ENCODE results near the gene ZNF554. TPM values are rescaled to one million over a fixed set of nuclear protein-coding genes. Genes with fewer than 3 reads are reported as not detected.
"Not testable (repeated sequence)": the region's sequence is repeated elsewhere in the genome, so short reads cannot be mapped to it uniquely, and the experiment has no call there.

ZNF554 gene
- total RNA-seq, 2 donors from 2014 or later: 4.1 to 4.3 TPM

DNA sequence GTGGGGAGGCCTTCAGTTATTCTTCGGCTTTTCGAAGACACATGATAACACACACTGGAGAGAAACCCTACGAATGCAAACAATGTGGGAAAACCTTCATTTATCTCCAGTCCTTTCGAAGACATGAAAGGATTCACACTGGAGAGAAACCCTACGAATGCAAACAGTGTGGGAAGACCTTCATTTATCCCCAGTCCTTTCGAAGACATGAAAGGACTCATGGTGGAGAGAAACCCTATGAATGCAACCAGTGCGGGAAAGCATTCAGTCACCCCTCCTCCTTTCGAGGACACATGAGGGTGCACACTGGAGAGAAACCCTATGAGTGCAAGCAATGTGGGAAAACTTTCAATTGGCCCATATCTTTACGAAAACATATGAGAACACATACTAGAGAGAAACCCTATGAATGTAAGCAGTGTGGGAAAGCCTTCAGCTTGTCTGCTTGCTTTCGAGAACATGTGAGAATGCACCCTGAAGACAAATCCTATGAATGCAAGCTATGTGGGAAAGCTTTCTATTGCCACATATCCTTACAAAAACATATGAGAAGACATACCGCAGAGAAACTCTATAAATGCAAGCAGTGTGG lies 33.4 kb downstream of the ZNF554 start:
- ATAC-seq (no peak), DNase-seq (no peak)
- intact Hi-C loops (cut with DNase I, micrococcal nuclease): no loop called here

DNA sequence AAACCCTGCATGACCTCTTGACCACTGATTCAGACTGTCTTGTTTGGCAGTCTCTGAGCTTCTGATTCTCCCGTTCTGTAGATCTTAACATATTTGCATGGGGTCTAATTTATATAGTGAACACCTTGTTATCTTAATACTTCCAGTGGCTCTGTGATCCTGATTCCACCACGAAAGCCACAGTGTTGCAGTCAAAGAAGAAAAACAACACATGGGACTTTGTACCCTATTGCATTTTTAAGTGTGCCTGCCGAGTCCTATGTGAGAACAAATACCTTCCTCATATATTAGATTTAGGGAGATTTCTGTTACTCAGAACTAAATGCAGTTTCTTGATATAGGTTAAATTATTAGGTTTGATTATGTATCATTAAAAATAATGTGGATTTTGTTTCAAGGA lies 35.2 kb downstream of the ZNF554 start:
- ATAC-seq (no peak), DNase-seq (no peak)
- intact Hi-C loops (cut with DNase I, micrococcal nuclease): no loop called here

DNA sequence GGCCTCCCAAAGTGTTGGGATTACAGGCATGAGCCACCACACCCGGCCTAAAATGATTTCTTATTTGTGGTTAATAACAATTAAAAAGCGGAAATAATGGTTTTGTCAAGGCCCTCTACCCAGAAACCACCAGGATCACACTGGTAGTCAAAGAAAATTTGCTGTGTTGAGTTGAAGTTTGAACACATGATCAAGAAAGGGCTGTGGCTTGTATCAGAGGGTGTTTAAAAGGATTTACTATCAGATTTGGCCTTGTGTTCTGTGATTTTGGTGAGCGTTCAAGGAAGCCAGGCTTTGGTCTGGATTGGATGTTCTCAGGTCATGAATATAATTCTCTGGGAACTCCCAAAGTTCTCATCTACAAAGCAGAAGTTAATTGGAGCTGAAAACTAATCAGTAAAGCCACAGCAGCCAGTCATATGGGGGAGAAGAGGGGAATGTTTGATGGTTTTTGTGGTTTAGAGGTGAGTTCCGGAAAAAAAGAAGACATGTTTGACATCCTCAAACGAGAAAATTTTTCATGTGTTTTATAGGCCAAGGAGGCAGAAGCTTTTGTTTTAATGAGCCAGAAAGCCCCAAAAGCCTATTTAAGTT lies 36.9 kb downstream of the ZNF554 start:
- intact Hi-C loops (cut with DNase I, micrococcal nuclease): no loop called here
- no peak for DNase-seq
- ATAC-seq: no peak

DNA sequence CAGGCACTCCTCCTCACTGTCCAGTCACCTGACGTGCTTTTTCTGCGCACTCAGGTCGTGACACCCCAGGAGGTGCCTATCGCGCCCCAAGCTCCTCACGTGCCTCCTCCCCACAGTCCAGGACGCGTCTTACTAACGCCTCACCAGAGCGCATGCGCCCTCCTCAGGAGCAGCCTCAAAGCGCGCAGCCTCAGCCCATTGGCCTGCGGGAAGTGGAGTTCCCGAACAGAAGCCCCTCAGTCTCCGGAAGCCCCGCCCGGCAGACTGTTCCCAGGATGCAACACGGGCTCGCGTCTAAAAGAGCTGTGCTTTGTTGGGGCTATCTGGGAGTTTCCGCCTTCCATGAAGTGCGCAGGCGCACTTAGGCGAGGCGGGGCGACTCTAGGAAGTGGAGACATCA lies 39.2 kb downstream of the ZNF554 start:
- DNase-seq (no peak), ATAC-seq (no peak)
- intact Hi-C loops (cut with DNase I, micrococcal nuclease): no loop called here

DNA sequence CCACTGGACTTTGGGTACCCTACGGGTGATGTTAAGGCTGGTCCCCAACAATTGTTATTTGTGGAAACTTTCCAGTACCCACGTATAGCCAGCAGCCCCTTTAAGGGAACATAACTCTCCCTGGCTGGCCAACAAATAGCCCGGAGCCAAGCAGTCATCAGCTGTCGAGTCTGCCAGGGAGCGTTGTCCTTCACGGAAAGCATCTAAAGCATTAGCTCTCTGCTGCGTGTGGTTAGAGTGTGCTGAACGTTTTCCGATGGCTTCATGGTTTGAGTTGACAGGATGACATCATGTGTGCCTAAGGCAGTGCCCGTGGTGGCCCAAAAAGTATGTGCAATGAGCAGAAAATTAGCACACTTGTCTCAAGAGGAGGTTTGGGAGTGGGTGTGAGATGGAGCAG lies 44.1 kb downstream of the ZNF554 start:
- ATAC-seq (no peak), DNase-seq (no peak)
- intact Hi-C loops (cut with DNase I, micrococcal nuclease): no loop called here

DNA sequence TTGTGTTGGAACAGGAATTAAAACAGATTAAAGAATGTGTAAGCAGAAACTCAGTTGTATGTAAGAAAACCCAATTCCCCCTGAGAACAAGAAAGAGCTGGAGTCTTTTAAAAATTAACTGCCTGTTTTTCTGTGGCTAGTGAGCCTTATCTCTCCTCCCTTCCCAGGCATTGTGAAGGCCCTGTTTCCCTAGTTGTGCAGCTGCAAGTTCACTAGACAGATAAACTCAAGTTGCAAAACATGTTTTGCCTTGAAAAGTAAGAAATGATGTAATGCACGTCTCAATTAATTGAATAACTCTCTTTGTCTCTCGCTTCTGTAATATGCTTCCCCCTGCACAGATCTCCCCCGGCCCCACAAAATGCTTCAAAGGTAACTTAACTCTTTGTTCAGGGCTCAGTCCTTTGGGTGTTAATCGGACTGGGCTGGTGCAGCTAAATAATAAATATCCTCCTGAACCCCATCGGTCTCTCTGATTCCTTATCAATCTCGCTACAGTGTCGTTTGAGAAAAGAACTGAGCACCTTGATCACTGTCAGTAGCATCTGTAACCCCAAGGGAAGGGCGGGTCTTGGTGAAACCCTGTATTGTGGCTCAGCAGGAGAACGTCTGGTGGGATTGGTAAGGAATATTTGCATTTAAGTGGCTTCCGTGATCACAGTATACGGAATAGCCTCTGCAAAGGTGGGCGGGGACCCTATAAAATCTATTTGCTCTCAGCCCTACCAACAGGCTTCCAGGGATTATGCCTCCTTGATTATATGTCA lies 45.8 kb downstream of the ZNF554 start:
- DNase-seq (no peak), ATAC-seq (peak; percentile 68)
- intact Hi-C loops (cut with DNase I, micrococcal nuclease): no loop called here

DNA sequence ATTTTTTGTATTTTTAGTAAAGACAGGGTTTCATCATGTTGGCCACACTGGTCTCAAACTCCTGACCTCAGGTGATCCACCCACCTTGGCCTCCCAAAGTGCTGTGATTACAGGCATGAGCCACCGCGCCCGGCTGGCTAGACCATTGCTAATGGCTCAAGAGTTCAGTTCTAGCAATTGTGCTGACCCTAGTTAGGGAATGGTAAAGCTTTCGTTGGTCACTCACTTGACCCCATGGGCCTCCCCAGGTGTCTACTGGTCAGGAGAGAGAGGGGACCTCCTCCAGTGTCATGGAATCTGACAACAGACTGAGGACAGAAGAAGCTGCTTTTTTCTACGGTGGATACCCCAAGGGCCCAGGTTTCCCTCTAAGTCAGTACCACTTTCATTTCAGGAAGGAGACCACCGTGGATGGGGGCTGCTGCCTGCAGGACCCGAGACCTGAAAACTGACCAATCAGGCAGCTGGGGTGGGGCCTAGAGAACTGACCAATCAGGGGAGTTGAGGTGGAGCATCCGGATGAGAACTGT lies 46.9 kb downstream of the ZNF554 start:
- DNase-seq (no peak), ATAC-seq (no peak)
- intact Hi-C loops (cut with DNase I, micrococcal nuclease): no loop called here

DNA sequence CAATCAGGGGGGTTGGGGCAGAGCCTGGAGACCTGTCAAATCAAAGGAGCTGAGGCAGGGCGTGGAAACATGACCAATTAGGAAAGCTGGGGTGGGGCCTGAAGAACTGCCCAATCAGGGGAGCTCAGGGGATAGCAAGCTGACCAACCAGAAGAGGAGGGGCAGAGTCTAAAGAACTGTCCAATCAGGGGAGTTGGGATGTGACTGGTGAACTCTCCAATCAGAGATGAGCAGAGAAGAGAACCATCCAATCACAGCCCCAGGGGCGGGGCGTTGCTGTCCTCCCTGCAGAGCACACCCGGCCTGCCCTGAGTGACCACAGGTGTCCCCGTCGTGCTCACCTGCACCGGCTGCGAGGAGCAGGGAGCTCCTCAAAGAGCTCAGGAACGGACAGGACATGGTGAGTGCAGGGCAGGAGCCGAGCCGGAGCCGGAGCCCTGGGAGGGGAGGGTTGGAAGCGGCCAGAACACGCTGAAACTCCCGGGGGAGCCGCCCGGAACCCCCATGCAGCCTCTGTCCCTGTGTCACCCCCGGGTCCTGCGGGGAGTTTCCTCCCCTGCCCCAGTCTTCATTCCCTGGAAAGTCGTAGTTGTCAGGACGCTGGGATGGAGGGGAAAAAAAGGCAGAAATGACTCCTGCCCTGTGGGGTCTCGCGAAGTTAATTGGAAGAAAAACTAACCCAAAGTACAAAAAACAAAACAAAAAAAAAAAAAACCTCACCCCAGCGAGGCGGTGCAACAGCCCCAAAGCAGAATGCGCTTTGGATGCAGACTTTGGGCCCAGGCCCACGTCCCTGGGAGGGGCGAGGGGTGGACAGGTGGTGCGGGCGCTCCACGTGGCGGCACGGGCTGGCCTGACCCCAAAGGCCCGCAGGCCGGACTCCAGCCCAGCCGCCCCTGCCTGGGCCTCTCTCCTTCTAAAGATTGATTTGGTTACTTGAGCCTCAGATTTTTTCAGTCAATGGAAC lies 47.6 kb downstream of the ZNF554 start, which contains the start of gene ZNF556:
ZNF556 (plus strand) TSS at position 311 of the 967 bp plus-strand sequence; CDS start at position 398, 87 bp downstream.
- no peak for ATAC-seq
- intact Hi-C loops (cut with DNase I, micrococcal nuclease): no loop called here
- DNase-seq: no peak

DNA sequence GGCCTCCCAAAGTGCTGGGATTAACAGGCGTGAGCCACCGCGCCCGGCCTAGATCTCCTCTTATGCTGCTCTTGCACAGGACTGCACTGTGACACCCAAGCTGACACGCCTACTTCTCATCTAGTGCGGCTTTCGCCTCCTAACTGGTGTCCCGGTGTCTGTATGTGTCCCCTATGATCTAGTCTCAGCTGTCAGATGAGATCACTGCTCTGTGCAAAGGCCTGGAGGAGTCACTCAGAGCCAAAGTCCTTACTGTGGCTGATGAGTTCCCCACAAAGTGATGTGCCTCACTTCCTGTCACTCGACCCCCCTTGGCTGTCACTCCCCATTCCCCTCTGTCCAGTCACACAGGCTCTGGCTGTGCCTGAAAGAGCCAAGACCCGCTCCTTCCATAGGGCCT lies 50.0 kb downstream of the ZNF554 start:
- no peak for ATAC-seq
- no peak for DNase-seq
- intact Hi-C loops (cut with DNase I, micrococcal nuclease): no loop called here

DNA sequence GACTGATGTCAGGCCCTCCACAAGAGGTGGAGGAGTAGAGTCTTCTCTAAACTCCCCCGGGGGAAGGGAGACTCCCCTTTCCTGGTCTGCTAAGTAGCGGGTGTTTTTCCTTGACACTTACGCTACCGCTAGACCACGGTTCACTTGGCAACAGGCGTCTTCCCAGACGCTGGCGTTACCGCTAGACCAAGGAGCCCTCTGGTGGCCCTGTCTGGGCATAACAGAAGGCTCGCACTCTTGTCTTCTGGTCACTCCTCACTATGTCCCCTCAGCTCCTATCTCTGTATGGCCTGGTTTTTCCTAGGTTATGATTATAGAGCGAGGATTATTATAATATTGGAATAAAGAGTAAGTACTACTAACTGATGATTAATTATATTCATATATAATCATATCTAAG lies 52.5 kb downstream of the ZNF554 start:
- DNase-seq; intact Hi-C loops (cut with DNase I, micrococcal nuclease); ATAC-seq: not testable (repeated sequence)

DNA sequence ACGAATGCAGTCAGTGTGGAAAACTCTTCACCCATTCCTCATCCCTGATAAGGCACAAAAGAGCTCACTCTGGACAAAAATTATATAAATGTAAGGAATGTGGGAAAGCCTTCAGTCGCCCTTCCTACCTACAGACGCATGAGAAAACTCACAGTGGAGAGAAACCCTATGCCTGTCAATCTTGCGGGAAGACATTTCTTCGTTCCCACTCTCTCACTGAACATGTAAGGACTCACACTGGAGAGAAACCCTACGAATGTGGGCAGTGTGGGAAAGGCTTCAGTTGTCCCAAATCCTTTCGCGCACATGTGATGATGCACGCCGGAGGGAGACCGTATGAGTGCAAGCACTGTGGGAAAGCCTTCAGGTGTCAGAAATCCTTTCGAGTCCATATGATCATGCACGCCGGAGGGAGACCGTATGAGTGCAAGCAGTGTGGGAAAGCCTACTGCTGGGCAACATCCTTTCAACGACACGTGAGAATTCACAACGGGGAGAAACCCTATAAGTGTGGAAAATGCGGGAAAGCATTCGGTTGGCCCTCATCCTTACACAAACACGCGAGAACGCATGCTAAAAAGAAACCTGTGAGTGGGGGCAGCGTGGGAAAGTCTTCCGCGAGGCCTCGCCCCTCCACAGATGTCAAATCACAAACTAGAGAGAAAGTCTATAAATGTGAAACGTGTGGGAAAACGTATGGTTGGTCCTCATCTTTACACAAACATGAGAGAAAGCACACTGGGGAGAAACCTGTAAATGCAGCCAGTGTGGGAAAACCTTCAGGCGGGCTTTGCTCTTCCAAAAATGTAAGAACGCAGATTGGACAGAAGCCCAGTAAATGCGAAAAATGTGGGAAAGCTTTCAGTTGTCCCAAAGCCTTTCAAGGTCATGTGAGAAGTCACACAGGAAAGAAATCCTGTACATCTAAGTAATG lies 58.0 kb downstream of the ZNF554 start:
- ATAC-seq (no peak), DNase-seq (no peak)
- intact Hi-C loops (cut with DNase I, micrococcal nuclease): no loop called here

DNA sequence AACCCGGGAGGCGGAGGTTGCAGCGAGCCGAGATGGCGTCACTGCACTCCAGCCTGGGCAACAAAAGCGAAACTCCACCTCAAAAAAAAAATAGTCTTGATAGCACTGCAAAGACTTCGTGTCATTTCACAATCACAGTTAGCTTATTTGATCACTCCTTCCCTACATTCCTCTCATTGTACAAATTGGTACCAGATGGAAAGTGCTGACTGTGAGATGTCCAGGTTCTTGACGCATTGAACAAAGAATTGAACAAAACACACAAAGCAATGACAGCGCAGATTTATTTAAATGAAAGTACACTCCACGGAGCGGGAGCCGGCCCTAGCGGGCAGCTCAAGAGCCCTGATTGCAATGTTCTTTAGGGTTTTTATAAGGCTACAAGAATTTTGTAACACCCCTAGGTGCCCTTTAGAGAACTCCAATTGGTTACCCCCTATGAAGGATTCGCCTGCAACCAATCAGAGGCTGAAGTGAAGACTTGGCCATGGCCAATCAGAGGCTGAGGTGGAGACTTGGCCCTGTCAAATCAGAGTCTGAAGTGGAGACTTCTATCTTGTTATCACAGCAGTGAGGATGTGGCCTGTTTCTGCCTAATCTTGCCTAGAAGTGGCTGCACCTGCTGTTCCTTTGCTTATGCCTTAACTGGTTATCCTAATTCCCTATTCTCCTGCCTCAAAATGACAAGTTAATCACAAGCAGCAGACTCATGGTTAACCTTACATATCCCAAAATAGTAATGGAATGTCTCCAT lies 64.2 kb downstream of the ZNF554 start:
- ATAC-seq (no peak), DNase-seq (no peak)
- intact Hi-C loops (cut with DNase I, micrococcal nuclease): loop anchor here in 1 of 2 donors (10.0 kb wide), 1 partner anchor 281 kb away; no protein-coding TSS in a partner anchor

DNA sequence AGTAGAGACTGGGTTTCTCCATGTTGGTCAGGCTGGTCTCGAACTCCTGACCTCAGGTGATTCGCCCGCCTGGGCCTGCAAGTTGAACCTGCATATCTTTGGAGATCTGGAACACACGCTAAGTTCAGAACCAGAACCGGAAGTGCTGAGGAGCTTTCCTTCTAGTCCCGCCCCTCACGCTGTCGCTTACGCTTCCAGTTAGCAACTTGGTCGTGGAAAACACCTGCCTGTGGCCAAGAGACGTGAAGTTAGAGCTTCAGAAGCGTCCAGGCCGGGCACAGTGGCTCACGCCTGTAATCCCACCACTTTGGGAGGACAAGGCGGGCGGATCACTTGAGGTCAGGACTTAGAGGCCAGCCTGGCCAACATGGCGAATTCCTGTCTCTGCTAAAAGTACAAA lies 66.1 kb downstream of the ZNF554 start:
- DNase-seq (no peak), ATAC-seq (no peak)
- intact Hi-C loops (cut with DNase I, micrococcal nuclease): loop anchor here in 1 of 2 donors (10.0 kb wide), 1 partner anchor 279 kb away; no protein-coding TSS in a partner anchor
